GM12872 (cell line): Measurements from ENCODE around the gene CDC25C.

ENCODE experiments used
- TF ChIP-seq, protein P1 (sequence below): IDR thresholded peaks from 3 replicates; pipeline ENCODE4 v1.5.1; 2011; ENCODE audit warnings: low read depth, mild to moderate bottlenecking, low read length, moderate library complexity; ENCODE audit not compliant: insufficient read depth

CDC25C gene

DNA sequence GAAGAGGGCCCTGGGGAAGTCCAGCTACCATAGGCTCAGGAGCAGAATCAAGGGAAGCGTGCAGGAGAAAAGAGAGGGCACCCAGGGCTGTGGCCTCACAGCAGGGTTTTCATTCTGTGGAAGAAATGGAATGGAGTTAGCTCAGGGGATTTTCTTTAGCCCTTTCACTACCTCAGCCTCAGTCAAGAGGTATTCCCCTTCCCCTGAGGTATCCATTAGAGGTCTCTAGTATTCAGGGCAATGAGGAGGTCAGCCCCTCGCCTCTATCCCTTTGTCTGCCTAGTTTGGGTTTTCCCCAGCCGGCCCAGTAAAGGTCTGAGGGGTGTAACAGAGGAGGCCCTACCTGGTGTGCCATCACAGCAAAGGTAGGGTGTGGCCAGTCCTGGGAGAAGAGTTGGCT is 78.7 kb downstream of the CDC25C start:
- TF ChIP-seq, protein P1, sequence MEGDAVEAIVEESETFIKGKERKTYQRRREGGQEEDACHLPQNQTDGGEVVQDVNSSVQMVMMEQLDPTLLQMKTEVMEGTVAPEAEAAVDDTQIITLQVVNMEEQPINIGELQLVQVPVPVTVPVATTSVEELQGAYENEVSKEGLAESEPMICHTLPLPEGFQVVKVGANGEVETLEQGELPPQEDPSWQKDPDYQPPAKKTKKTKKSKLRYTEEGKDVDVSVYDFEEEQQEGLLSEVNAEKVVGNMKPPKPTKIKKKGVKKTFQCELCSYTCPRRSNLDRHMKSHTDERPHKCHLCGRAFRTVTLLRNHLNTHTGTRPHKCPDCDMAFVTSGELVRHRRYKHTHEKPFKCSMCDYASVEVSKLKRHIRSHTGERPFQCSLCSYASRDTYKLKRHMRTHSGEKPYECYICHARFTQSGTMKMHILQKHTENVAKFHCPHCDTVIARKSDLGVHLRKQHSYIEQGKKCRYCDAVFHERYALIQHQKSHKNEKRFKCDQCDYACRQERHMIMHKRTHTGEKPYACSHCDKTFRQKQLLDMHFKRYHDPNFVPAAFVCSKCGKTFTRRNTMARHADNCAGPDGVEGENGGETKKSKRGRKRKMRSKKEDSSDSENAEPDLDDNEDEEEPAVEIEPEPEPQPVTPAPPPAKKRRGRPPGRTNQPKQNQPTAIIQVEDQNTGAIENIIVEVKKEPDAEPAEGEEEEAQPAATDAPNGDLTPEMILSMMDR, result no peak

DNA sequence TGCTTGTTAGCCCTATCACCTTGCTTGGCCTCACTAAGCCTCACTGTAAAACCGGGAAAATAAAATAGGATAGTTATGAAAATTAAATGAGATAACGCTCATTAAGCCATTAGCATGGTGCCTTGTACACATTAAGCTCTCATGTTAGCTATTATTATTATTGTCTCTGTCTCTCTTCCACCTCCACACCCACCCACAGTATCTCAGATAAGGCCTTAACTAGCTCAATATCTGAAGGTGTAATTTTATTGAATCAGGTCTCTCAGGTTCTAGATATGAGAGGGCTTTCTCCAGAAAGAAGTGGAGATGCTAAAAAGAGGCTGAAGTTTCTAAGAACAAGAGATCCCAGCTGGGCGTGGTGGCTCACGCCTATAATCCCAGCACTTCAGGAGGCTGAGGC is 84.8 kb downstream of the CDC25C start:
- TF ChIP-seq, protein P1, result no peak

DNA sequence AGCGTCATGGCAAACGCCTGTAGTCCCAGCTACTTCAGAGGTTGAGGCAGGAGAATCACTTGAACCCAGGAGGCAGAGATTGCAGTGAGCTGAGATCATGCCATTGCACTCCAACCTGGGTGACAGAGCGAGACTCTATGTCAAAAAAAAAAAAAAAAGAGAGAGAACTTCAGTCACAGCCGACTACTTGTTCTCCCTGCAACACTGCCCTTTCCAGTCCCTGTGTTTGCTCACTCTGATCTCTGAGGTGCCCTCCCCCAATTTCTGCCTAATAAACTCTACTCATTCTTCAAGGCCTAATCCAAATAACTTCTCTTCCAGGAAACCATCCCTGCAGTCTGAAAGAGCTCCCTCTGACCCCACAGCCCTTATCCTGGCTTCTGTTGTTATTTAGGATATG is 85.3 kb downstream of the CDC25C start:
- TF ChIP-seq, protein P1, result no peak

DNA sequence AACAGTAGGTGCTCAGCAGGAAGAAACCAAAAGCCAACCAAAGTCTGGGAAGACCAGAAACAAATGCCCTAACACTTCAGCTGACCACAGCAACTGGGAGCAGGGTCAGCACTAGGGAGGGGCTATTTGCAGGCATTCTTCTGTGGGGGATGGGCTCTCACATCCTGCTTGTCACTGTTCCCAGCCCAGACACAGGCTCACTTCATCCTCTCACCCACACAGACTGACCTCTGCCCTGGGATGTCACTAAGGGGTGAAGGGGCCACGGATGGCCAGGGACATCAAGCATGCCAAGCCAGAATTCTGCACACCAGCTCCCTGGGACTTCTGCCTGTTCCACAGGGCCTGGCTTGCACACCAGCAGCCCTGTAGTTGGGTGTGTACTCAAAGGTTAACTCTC is 85.9 kb downstream of the CDC25C start:
- TF ChIP-seq, protein P1, result no peak

DNA sequence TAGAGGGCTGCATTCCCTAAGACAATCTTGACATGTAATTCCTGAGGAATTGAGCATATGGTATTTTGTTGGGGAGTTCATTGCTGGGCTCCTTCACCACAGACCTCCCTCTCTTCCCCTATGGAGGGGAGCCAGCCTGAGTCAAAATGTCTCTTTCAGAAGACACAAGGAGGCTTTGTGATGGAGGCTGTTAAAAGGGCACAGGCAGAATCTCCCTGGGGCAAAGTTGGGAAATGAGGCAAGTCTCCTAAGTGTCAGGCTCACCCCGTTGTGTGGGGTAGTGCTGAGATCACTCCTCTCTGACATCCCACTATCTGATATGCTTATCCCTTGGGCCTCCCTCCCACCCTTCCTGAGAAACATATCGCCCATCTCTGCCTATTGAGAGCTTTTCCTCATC is 87.8 kb downstream of the CDC25C start:
- TF ChIP-seq, protein P1, result no peak

DNA sequence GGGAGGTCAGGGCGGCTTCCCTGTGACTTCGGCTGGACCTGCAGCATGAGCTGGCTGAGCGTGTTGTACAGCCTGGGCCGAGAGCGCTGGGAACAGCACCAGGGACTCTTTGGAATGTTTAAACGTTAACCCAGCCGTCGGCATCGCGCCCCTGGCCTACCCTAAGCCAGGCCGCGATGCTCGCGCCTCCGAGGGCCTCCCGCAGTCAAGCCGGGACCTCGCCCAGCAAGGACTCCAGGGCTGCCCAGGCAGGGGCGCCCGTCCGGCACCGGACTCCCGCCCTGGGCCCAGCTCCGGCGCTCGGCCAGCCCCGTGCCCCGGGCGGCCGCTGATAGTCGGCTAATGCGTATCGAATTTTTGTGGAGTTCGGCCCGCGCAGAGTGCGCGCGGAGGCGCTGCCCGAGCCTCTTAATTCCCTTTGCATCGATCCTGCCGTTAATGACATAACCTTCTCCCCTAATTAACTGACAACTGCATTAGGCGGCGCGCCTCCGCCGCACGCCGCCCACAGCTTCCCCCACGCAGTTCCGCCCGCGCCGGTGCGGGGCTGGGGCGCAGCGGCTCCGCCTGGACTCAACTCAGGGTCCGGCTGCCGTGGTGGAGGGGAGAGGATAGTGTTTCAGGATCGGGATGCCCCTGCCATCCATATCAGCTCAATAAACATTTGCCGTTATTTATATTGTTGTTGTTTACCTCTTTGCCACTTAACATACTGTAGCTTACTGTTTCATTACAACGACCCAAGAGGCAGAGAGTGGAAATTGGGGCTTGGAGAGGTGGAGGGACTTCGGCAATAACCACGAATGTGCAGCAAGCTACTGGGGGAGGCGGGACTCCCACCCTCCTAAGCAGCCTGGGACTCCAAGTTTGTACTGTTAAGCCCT is 89.7 kb downstream of the CDC25C start:
- TF ChIP-seq, protein P1, result no peak

DNA sequence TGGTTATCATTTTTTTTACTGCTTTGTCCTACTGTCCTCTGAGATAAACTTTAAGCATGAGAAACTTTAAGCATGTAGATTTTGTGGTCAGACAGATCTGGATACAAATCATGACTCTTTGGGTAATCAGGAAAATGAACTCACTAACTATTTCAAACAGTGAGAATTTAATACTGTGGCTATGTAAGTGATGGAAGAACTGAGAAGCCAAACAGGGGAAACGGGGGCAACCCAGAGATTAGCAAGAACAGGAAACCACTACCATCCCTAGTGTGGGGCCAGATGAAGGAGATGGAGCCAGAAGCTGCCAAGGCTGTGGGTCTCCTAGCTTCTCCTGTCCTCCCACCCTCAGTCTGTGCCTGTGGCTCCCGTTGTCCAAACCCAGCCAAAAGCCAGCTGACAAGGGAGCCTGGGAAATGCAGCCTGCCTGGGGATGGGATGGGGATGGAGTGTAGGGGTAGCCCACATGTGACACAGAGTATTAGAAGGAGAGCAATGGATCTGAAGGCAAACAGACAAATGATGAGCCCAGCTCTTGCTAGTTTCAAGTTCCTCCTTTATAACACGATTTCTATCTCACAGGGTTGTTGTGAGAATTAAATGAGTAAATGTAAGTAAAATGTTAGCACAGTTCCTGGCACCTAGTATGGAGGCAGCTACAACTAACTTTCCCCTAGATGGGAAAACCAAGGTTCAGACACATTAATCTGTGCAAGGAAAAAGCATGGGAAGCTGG is 90.8 kb downstream of the CDC25C start:
- TF ChIP-seq, protein P1, result no peak
